ENCODE data around the gene PARP9.

The PARP9 gene

DNA sequence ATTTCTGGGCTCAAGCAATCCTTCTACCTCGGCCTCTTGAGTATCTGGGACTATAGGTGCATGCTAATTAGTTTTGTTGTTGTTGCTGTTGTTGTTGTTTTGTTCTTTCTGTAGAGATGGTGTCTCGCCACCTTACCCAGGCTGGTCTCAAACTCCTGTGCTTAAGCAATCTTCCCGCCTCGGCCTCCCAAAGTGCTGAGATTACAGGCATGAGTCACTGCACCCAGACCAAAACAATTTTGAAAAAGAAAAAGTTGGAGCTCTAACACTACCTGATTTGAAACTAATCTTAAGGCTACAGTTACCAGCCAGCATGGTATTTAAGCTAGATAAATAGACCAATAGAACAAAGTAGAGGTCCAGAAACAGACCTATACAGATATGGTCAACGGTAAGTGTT lies 79.1 kb downstream of the PARP9 start:
- no peak for DNase-seq (ENCODE audit: low spot score)
- TF ChIP-seq, protein P1, sequence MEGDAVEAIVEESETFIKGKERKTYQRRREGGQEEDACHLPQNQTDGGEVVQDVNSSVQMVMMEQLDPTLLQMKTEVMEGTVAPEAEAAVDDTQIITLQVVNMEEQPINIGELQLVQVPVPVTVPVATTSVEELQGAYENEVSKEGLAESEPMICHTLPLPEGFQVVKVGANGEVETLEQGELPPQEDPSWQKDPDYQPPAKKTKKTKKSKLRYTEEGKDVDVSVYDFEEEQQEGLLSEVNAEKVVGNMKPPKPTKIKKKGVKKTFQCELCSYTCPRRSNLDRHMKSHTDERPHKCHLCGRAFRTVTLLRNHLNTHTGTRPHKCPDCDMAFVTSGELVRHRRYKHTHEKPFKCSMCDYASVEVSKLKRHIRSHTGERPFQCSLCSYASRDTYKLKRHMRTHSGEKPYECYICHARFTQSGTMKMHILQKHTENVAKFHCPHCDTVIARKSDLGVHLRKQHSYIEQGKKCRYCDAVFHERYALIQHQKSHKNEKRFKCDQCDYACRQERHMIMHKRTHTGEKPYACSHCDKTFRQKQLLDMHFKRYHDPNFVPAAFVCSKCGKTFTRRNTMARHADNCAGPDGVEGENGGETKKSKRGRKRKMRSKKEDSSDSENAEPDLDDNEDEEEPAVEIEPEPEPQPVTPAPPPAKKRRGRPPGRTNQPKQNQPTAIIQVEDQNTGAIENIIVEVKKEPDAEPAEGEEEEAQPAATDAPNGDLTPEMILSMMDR (IDR thresholded peaks at IDR 0.05; ENCODE audit: extremely low read depth, missing control alignments), result no peak

DNA sequence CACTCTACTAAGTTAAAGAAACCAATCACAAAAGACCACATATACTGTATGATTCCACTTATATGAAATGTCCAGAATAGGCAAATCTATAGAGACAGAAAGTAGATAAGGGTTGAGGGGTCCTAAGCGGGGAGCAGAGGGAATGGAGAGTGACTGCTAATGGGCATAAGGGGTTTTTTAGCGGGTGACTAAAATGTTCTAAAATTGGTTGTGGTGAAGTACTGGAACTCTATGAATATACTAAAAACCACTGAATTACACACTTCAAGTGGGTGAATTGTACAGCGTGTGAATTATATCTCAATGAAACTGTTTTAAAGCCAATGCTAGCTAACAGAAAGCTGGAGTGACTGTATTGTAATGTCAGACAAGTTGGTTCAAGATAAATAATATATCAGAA lies 82.7 kb downstream of the PARP9 start:
- TF ChIP-seq, protein P1 (IDR thresholded peaks at IDR 0.05; ENCODE audit: extremely low read depth, missing control alignments), result no peak
- DNase-seq (ENCODE audit: low spot score), result no peak

All from GM20000 (cell line).